GM12892 (cell line): ENCODE results near the gene B3GALNT2. TPM values are rescaled to one million over a fixed set of nuclear protein-coding genes. Genes with fewer than 3 reads are reported as not detected.
"Not testable (repeated sequence)": the region's sequence is repeated elsewhere in the genome, so short reads cannot be mapped to it uniquely, and the experiment has no call there.

ENCODE experiments used
- DNase-seq: peaks from one replicate; pipeline ENCODE4 v3.0.0; 2011; ENCODE audit not compliant: insufficient read length
- FAIRE-seq: peaks from 2 replicates; lab custom pipeline; 2011; peaks lifted over from hg19 to GRCh38; lab: Jason Lieb, UNC
- POLR2A ChIP-seq: IDR thresholded peaks from 2 replicates; pipeline ENCODE4 v1.6.1; 2011; ENCODE audit warnings: low read depth, low read length, control low read depth
- POLR2AphosphoS5 ChIP-seq: IDR thresholded peaks from 2 replicates; pipeline ENCODE4 v1.6.1; 2011; ENCODE audit warnings: low read depth, low read length, control low read depth
- TAF1 ChIP-seq: IDR thresholded peaks from 2 replicates; pipeline ENCODE4 v1.6.1; 2011; ENCODE audit warnings: low read depth, mild to moderate bottlenecking, control low read depth, low read length, borderline replicate concordance
- polyA plus RNA-seq: library from polyadenylated mRNA; unstranded; fragments of >200 nt; gene quantifications from one replicate; pipeline ENCODE4 v1.2.1, GENCODE V29; 2012; ENCODE audit warnings: missing spikeins, inconsistent platforms; ENCODE audit not compliant: missing spikeins

B3GALNT2 gene
- 9.6 TPM for polyA plus RNA-seq

GRCh38 chr1:235504122-235504493, at the start of gene B3GALNT2:
B3GALNT2 (minus strand) TSS chr1:235504452; CDS start chr1:235504252, 200 bp downstream.
- TF ChIP-seq TAF1, result no peak
- no peak; the same call in 1 of the 2 replicates for TF ChIP-seq POLR2A
- no peak for TF ChIP-seq POLR2AphosphoS5
- DNase-seq (no peak), FAIRE-seq (no peak)

- DNase-seq (no peak), FAIRE-seq (no peak)
- TF ChIP-seq POLR2AphosphoS5 (no peak), POLR2A (no peak), TAF1 (no peak)
Observed at GRCh38 chr1:235553112-235553551, 48.9 kb upstream of the B3GALNT2 start.

- TF ChIP-seq POLR2AphosphoS5 (no peak), POLR2A (no peak), TAF1 (no peak)
- FAIRE-seq (no peak), DNase-seq (no peak)
Observed at GRCh38 chr1:235552146-235552716, 48.0 kb upstream of the B3GALNT2 start.

- TF ChIP-seq POLR2AphosphoS5, result no peak
- no peak for TF ChIP-seq POLR2A
- TF ChIP-seq TAF1, result no peak
- DNase-seq, result no peak
- no peak for FAIRE-seq
Observed at GRCh38 chr1:235549351-235550139, 45.3 kb upstream of the B3GALNT2 start.

- FAIRE-seq, DNase-seq: not testable (repeated sequence)
Observed at GRCh38 chr1:235546369-235547155, 42.3 kb upstream of the B3GALNT2 start.

- no peak for FAIRE-seq
- no peak for DNase-seq
- TF ChIP-seq POLR2A (no peak), TAF1 (no peak), POLR2AphosphoS5 (no peak)
Observed at GRCh38 chr1:235545292-235545930, 41.2 kb upstream of the B3GALNT2 start.

GRCh38 chr1:235542845-235543244, 38.6 kb upstream of the B3GALNT2 start:
- FAIRE-seq, DNase-seq: not testable (repeated sequence)

GRCh38 chr1:235533476-235534168, 29.4 kb upstream of the B3GALNT2 start:
- no peak for TF ChIP-seq POLR2A
- no peak for TF ChIP-seq POLR2AphosphoS5
- no peak for TF ChIP-seq TAF1
- FAIRE-seq (no peak), DNase-seq (no peak)

GRCh38 chr1:235532360-235532759, 28.1 kb upstream of the B3GALNT2 start:
- no peak for TF ChIP-seq TAF1
- TF ChIP-seq POLR2AphosphoS5, result no peak
- no peak for TF ChIP-seq POLR2A
- FAIRE-seq, result no peak
- DNase-seq, result no peak

GRCh38 chr1:235527196-235527814, 23.1 kb upstream of the B3GALNT2 start:
- DNase-seq (no peak), FAIRE-seq (no peak)
- TF ChIP-seq POLR2A (no peak), POLR2AphosphoS5 (no peak), TAF1 (no peak)

GRCh38 chr1:235525314-235525713, 21.1 kb upstream of the B3GALNT2 start:
- FAIRE-seq (no peak), DNase-seq (no peak)
- TF ChIP-seq POLR2A (no peak), POLR2AphosphoS5 (no peak), TAF1 (no peak)
